IMR-90 (cell line): ENCODE data around the gene ZNF384. TPM values are rescaled to one million over a fixed set of nuclear protein-coding genes. Genes with fewer than 3 reads are reported as not detected.

ENCODE experiments used
- ATAC-seq: fragments of 200-7000 bp; cut with Tn5 transposase; 2 replicates; pipeline ENCODE4 v1.9.1; 2020; ENCODE audit warnings: low read depth, mild to moderate bottlenecking, moderate library complexity
- BruUV-seq: library from RNA; stranded (reverse); fragments of 400-500 nt; replicated peaks from 2 replicates; lab custom pipeline; 2021; lab: Mats Ljungman, UMichigan
- CTCF ChIA-PET: fragments of 300-600 bp; formaldehyde crosslinking; extraction: SDS; loops from one replicate; lab custom pipeline; 2021; ENCODE audit warnings: antibody characterized with exemption; lab: Yijun Ruan, JAX
- POLR2A ChIA-PET: fragments of 300-600 bp; sonication (Branson Sonifier 250); formaldehyde crosslinking; loops from one replicate; lab custom pipeline; 2022; ENCODE audit warnings: antibody characterized with exemption; ENCODE audit not compliant: unreplicated experiment; lab: Charles Lee
- DNase-seq: peaks from one replicate; pipeline ENCODE4 v3.0.0; 2013
- H2AFZ ChIP-seq: replicated peaks from 2 replicates; pipeline ENCODE3; 2013; ENCODE audit warnings: low read length, mild to moderate bottlenecking; ENCODE audit not compliant: poor library complexity
- H2AK5ac ChIP-seq: 2 replicates; pipeline ENCODE4 v1.6.1; 2013; ENCODE audit warnings: low read depth, low read length, inconsistent platforms
- H2AK9ac ChIP-seq: replicated peaks from 2 replicates; pipeline ENCODE3; 2013; ENCODE audit warnings: mild to moderate bottlenecking, low read depth, low read length, moderate library complexity; ENCODE audit not compliant: poor library complexity
- H2BK120ac ChIP-seq: 2 replicates; pipeline ENCODE4 v1.6.1; 2013; ENCODE audit warnings: low read depth, low read length, inconsistent platforms
- H2BK15ac ChIP-seq: 3 replicates; pipeline ENCODE4 v1.6.1; 2013; ENCODE audit warnings: low read depth, low read length, inconsistent platforms
- H2BK20ac ChIP-seq: 2 replicates; pipeline ENCODE4 v1.6.1; 2013; ENCODE audit warnings: low read depth, mild to moderate bottlenecking, inconsistent platforms, low read length, moderate library complexity
- H2BK5ac ChIP-seq: 2 replicates; pipeline ENCODE4 v1.6.1; 2013; ENCODE audit warnings: mild to moderate bottlenecking, low read depth, low read length, inconsistent platforms; ENCODE audit not compliant: poor library complexity, severe bottlenecking
- H3K14ac ChIP-seq: replicated peaks from 2 replicates; pipeline ENCODE4 v1.6.1; 2013; ENCODE audit warnings: low read depth, low read length, inconsistent platforms
- H3K18ac ChIP-seq: 2 replicates; pipeline ENCODE4 v1.6.1; 2013; ENCODE audit warnings: low read depth, low read length, control low read depth
- H3K23ac ChIP-seq: 2 replicates; pipeline ENCODE4 v1.6.1; 2013; ENCODE audit warnings: low read depth, low read length, inconsistent platforms
- H3K27ac ChIP-seq: 2 replicates; pipeline ENCODE4 v1.5.1; 2013; ENCODE audit warnings: mild to moderate bottlenecking, control low read depth, low read length; ENCODE audit not compliant: insufficient read depth
- H3K27me3 ChIP-seq: 2 replicates; pipeline ENCODE4 v1.6.1; 2013; ENCODE audit warnings: low read length; ENCODE audit not compliant: control insufficient read depth, insufficient read depth
- H3K36me3 ChIP-seq: 2 replicates; pipeline ENCODE4 v1.6.1; 2013; ENCODE audit warnings: low read length, mixed read lengths; ENCODE audit not compliant: control insufficient read depth, insufficient read depth
- H3K4ac ChIP-seq: 2 replicates; pipeline ENCODE4 v1.6.1; 2013; ENCODE audit warnings: low read depth, low read length, inconsistent platforms
- H3K4me1 ChIP-seq: 2 replicates; pipeline ENCODE4 v1.6.1; 2013; ENCODE audit warnings: low read length, mixed read lengths; ENCODE audit not compliant: control insufficient read depth, insufficient read depth
- H3K4me2 ChIP-seq: 2 replicates; pipeline ENCODE4 v1.6.1; 2013; ENCODE audit warnings: low read depth, mild to moderate bottlenecking, control low read depth, low read length, moderate library complexity
- H3K4me3 ChIP-seq: 2 replicates; pipeline ENCODE4 v1.5.1; 2013; ENCODE audit warnings: low read depth, mild to moderate bottlenecking, control low read depth, low read length, moderate library complexity; ENCODE audit not compliant: insufficient read depth
- H3K56ac ChIP-seq: 2 replicates; pipeline ENCODE4 v1.6.1; 2013; ENCODE audit warnings: low read length, inconsistent platforms; ENCODE audit not compliant: insufficient read depth; ENCODE audit errors: extremely low read depth
- H3K79me1 ChIP-seq, 2 experiments: 2 replicates each; pipeline ENCODE4 v1.6.1; 2013; ENCODE audit warnings: low read length in 2 of 2, inconsistent platforms in 1 of 2, low read depth in 1 of 2
- H3K9ac ChIP-seq: 2 replicates; pipeline ENCODE4 v1.6.1; 2013; ENCODE audit warnings: low read depth, low read length, control low read depth
- H3K9me1 ChIP-seq: 2 replicates; pipeline ENCODE4 v1.6.1; 2013; ENCODE audit warnings: low read length, inconsistent platforms; ENCODE audit not compliant: insufficient read depth
- H3K9me3 ChIP-seq: 2 replicates; pipeline ENCODE4 v1.6.1; 2013; ENCODE audit warnings: low read length; ENCODE audit not compliant: control insufficient read depth, insufficient read depth
- H4K20me1 ChIP-seq: 2 replicates; pipeline ENCODE4 v1.6.1; 2013; ENCODE audit warnings: low read length, inconsistent platforms; ENCODE audit not compliant: insufficient read depth
- H4K5ac ChIP-seq: 2 replicates; pipeline ENCODE4 v1.6.1; 2013; ENCODE audit warnings: mild to moderate bottlenecking, low read depth, low read length, control low read depth
- H4K8ac ChIP-seq, 2 experiments: 2 replicates each; pipeline ENCODE4 v1.6.1; 2013; ENCODE audit warnings: low read depth in 2 of 2, low read length in 2 of 2, control low read depth in 1 of 2, inconsistent platforms in 1 of 2
- H4K91ac ChIP-seq: 2 replicates; pipeline ENCODE4 v1.6.1; 2013; ENCODE audit warnings: low read depth, low read length, inconsistent platforms; ENCODE audit not compliant: insufficient read depth
- CEBPB ChIP-seq: IDR thresholded peaks from 2 replicates; pipeline ENCODE4 v1.6.1; 2012; ENCODE audit warnings: low read depth, low read length, improper control_type of control experiment
- CHD1 ChIP-seq: IDR thresholded peaks from 2 replicates; pipeline ENCODE4 v1.6.1; 2012; ENCODE audit warnings: low read depth, low read length, improper control_type of control experiment
- ELK1 ChIP-seq: fragments of 150-350 bp; IDR thresholded peaks from 2 replicates; pipeline ENCODE4 v1.6.1; 2016; ENCODE audit warnings: low read depth, mild to moderate bottlenecking, low read length, moderate library complexity, borderline replicate concordance
- POLR2A ChIP-seq: IDR thresholded peaks from 2 replicates; pipeline ENCODE4 v1.6.1; 2012; ENCODE audit warnings: mild to moderate bottlenecking, low read depth, low read length
- WGBS, 2 experiments: methylation state at CpG; one replicate each; pipeline versions ENCODE4 v1.1.5 to v1.1.7; 2013; ENCODE audit warnings: missing lambda C conversion rate in 2 of 2; ENCODE audit not compliant: insufficient read length in 1 of 2; ENCODE audit errors: extremely low coverage in 2 of 2; 5-methylcytosine and 5-hydroxymethylcytosine counted together
- dilution Hi-C: fragments of 300-500 bp; cut with HindIII; formaldehyde crosslinking; loops from one replicate; pipeline ENCODE4 v1.14.3; 2018; ENCODE audit warnings: low sequenced_read_pairs; ENCODE audit not compliant: unreplicated experiment
- in situ Hi-C: fragments of 300-500 bp; cut with MboI; formaldehyde crosslinking; loops from 3 replicates; pipeline ENCODE4 v1.14.3; 2019; ENCODE audit warnings: low sequenced_read_pairs, inconsistent platforms, mixed read lengths
- intact Hi-C: fragments of 100-400 bp; cut with micrococcal nuclease; formaldehyde crosslinking; loops from 2 replicates; pipeline ENCODE4 v1.10.0; 2022
- polyA plus RNA-seq, 3 experiments: library from polyadenylated mRNA; depleted of rRNA; stranded (reverse); fragments of >200 nt; gene quantifications; 2 replicates each; pipeline ENCODE4 v1.2.3, GENCODE V29; 2012; ENCODE audit warnings: low replicate concordance in 1 of 3
- total RNA-seq: library from RNA; depleted of rRNA; stranded (reverse); fragments of >200 nt; gene quantifications from 2 replicates; pipeline ENCODE4 v1.2.3, GENCODE V29; 2012

ZNF384 gene
- total and polyA plus RNA-seq, 2 of the 4 experiments (the other 2 are of a cell fraction): 16.3 to 55.6 TPM

GRCh38 chr12:6664902-6665301, 24.3 kb downstream of the ZNF384 start:
- Histone ChIP-seq H3K23ac (no peak overlapping the region), H3K56ac (no peak overlapping the region), H3K4me3 (no peak overlapping the region), H4K5ac (no peak overlapping the region), H3K18ac (no peak overlapping the region), H3K27ac (no peak overlapping the region), H3K4me1 (no peaks in the 10 kb centered on the region), H4K20me1 (no peaks in the 10 kb centered on the region), H2BK20ac (no peak overlapping the region), H3K36me3 (peaks cover 24% of the 10 kb centered on the region), H3K14ac (no peak overlapping the region), H2BK5ac (no peak overlapping the region), H3K9ac (no peak overlapping the region), H4K91ac (no peak overlapping the region), H2BK15ac (no peak overlapping the region), H3K9me3 (no peaks in the 10 kb centered on the region), H2AFZ (no peak overlapping the region), H4K8ac (no peak overlapping the region), H3K79me1 (peaks cover 9 to 15% of the 10 kb centered on the region in 2 experiments), H3K27me3 (no peaks in the 10 kb centered on the region), H3K4me2 (no peak overlapping the region), H2BK120ac (no peak overlapping the region), H3K4ac (no peak overlapping the region), H2AK5ac (no peak overlapping the region), H2AK9ac (no peak overlapping the region), H3K9me1 (no peaks in the 10 kb centered on the region)
- BruUV-seq: no TSS peak
- intact Hi-C loops: loop anchor here (5.0 kb wide), 1 partner anchor 48 kb away; no protein-coding TSS in a partner anchor
- CTCF ChIA-PET: interaction anchor here (0.6 kb wide), 2 partner anchors 21 to 52 kb away, joined by 3 read pairs; no protein-coding TSS in a partner anchor
- no peak for ATAC-seq
- in situ Hi-C loops: no loop called here
- TF ChIP-seq ELK1 (no peak), CHD1 (no peak), POLR2A (no peak), CEBPB (peak; percentile 76)
- dilution Hi-C loops: no loop called here
- POLR2A ChIA-PET: interaction anchor here (0.6 kb wide), 1 partner anchor 266 kb away, joined by 7 read pairs; no protein-coding TSS in a partner anchor
- WGBS, 2 experiments: 100% methylated on average over 1 of the region's 2 CpGs; no CpG with 5 or more reads in 1 of the 2 experiments
- no peak for DNase-seq
